K562 (cell line): ENCODE results near the gene MOK. TPM values are rescaled to one million over a fixed set of nuclear protein-coding genes. Genes with fewer than 3 reads are reported as not detected.

Experiments used
- ATAC-seq: fragments of 200-7000 bp; cut with Tn5 transposase; 3 replicates; pipeline ENCODE4 v1.9.1; 2020; ENCODE audit warnings: moderate library complexity
- BruUV-seq: library from RNA; stranded (reverse); fragments of 400-500 nt; replicated peaks from 2 replicates; lab custom pipeline; 2021; lab: Mats Ljungman, UMichigan
- CTCF ChIA-PET: fragments of 300-600 bp; formaldehyde crosslinking; extraction: SDS; loops from one replicate; lab custom pipeline; 2021; ENCODE audit warnings: low intra/inter-chr PET ratio; lab: Yijun Ruan, JAX
- POLR2A ChIA-PET: fragments of 300-600, 350-650 bp; sonication (Branson Sonifier 250); formaldehyde crosslinking; extraction: SDS; loops from one replicate; lab custom pipeline; 2021; ENCODE audit warnings: antibody characterized with exemption, inconsistent platforms; lab: Yijun Ruan, JAX
- DNase-seq, 4 experiments: peaks; one replicate each; pipeline versions ENCODE4 v3.0.0 to v3.0.0-alpha.2; 2011 to 2018; ENCODE audit warnings: low spot score in 3 of 4, mixed read lengths in 3 of 4; ENCODE audit errors: extremely low read depth in 1 of 4
- FAIRE-seq: peaks from 2 replicates; lab custom pipeline; 2011; peaks lifted over from hg19 to GRCh38; lab: Jason Lieb, UNC
- H2AFZ ChIP-seq: 2 replicates; pipeline ENCODE4 v1.6.0; 2011; ENCODE audit warnings: low read depth, low read length, control low read depth, inconsistent platforms
- H3K27ac ChIP-seq: fragments of 200-600 bp; 3 replicates; pipeline ENCODE4 v1.8.0; 2011; ENCODE audit warnings: low read depth, mild to moderate bottlenecking, control low read depth, inconsistent platforms, low read length, moderate library complexity, mixed read lengths; ENCODE audit errors: extremely low read depth
- H3K27me3 ChIP-seq, 2 experiments: fragments of 300-600 bp in 1 of 2; 2 replicates in 1 of 2; 3 replicates in 1 of 2; pipeline versions ENCODE4 v1.6.0 to v1.8.0; 2011; ENCODE audit warnings: inconsistent platforms in 2 of 2, low read length in 2 of 2, mild to moderate bottlenecking in 1 of 2, mixed read lengths in 1 of 2, moderate library complexity in 1 of 2; ENCODE audit not compliant: control insufficient read depth in 2 of 2, insufficient read depth in 2 of 2
- H3K36me3 ChIP-seq: fragments of 300-600 bp; 3 replicates; pipeline ENCODE4 v1.8.0; 2011; ENCODE audit warnings: mild to moderate bottlenecking, low read length, inconsistent platforms; ENCODE audit not compliant: control insufficient read depth, insufficient read depth
- H3K4me1 ChIP-seq, 2 experiments: fragments of 200-600 bp in 1 of 2; replicated peaks in 1 of 2; 2 replicates in 1 of 2; 3 replicates in 1 of 2; pipeline versions ENCODE4 v1.5.1 to v1.8.0; 2011; ENCODE audit warnings: inconsistent platforms in 2 of 2, low read length in 2 of 2, mild to moderate bottlenecking in 1 of 2, mixed read lengths in 1 of 2, moderate library complexity in 1 of 2; ENCODE audit not compliant: control insufficient read depth in 2 of 2, insufficient read depth in 2 of 2
- H3K4me2 ChIP-seq: 2 replicates; pipeline ENCODE4 v1.6.1; 2011; ENCODE audit warnings: low read length, control low read depth, inconsistent platforms, mixed read lengths; ENCODE audit not compliant: insufficient read depth
- H3K4me3 ChIP-seq: fragments of 200-600 bp; sonication (generic), shearing (Covaris generic); 2 replicates; pipeline ENCODE4 v1.5.1; 2016; ENCODE audit warnings: control low read depth, inconsistent platforms
- H3K79me2 ChIP-seq: fragments of 200-600 bp; 3 replicates; pipeline ENCODE4 v1.8.0; 2011; ENCODE audit warnings: low read length, inconsistent platforms; ENCODE audit not compliant: control insufficient read depth, insufficient read depth
- H3K9ac ChIP-seq, 2 experiments: 2 replicates each; pipeline versions ENCODE4 v1.6.0 to v1.6.1; 2011; ENCODE audit warnings: low read depth in 2 of 2, low read length in 2 of 2, control low read depth in 1 of 2, inconsistent platforms in 1 of 2, mild to moderate bottlenecking in 1 of 2, mixed read lengths in 1 of 2; ENCODE audit not compliant: insufficient read depth in 1 of 2
- H3K9me1 ChIP-seq: one replicate; pipeline ENCODE4 v1.6.0; 2011; ENCODE audit warnings: inconsistent platforms, mild to moderate bottlenecking, low read length, moderate library complexity; ENCODE audit not compliant: control insufficient read depth, insufficient read depth
- H3K9me3 ChIP-seq: replicated peaks from 2 replicates; pipeline ENCODE4 v1.5.1; 2011; ENCODE audit warnings: low read depth, low read length, inconsistent platforms; ENCODE audit not compliant: control insufficient read depth, insufficient read depth
- H4K20me1 ChIP-seq: replicated peaks from 2 replicates; pipeline ENCODE4 v1.6.1; 2011; ENCODE audit warnings: low read length, inconsistent platforms, mixed read lengths; ENCODE audit not compliant: control insufficient read depth, insufficient read depth
- NEUROD1 ChIP-seq: fragments of 150-350 bp; IDR thresholded peaks from 2 replicates; pipeline ENCODE4 v1.6.1; 2014; ENCODE audit warnings: borderline replicate concordance, low read length, low read depth; ENCODE audit not compliant: partially characterized antibody
- ZNF408 ChIP-seq: fragments of 250-450 bp; sonication (Bioruptor Pico); IDR thresholded peaks from 2 replicates; pipeline ENCODE4 v1.4.0; 2020; ENCODE audit warnings: low read depth, mild to moderate bottlenecking, moderate library complexity
- WGBS: fragments of 100-300 bp; shearing (Covaris generic); methylation state at CpG from one replicate; pipeline ENCODE4 v1.1.6; 2016; ENCODE audit warnings: low coverage, mixed read lengths; ENCODE audit not compliant: insufficient coverage; ENCODE audit errors: missing lambda C conversion rate; 5-methylcytosine and 5-hydroxymethylcytosine counted together
- in situ Hi-C: fragments of 300-500 bp; cut with MboI; formaldehyde crosslinking; loops from 4 replicates; pipeline ENCODE4 v1.15.0; 2018; ENCODE audit warnings: inconsistent platforms, mixed read lengths
- intact Hi-C: fragments of 100-400 bp; cut with micrococcal nuclease; formaldehyde crosslinking; loops from 2 replicates; pipeline ENCODE4 v1.14.2; 2022
- polyA plus RNA-seq, 8 experiments: library from polyadenylated mRNA; depleted of rRNA in 4 of 8; stranded (reverse) in 5 of 8; unstranded in 3 of 8; fragments of >200 nt; fragmentation: Nextera tagmentation in 2 of 8; fragmentation: Illumina TruSeq in 1 of 8; extraction: Ambion mirVana in 2 of 8; extraction: Trizol in 1 of 8; gene quantifications; 2 replicates each; pipeline versions ENCODE4 v1.2.1 to v1.2.3, GENCODE V29; 2011 to 2014; ENCODE audit warnings: inconsistent platforms in 1 of 8, missing spikeins in 1 of 8
- total RNA-seq, 7 experiments: library from RNA; depleted of rRNA in 6 of 7; stranded (reverse); fragments of >200 nt in 6 of 7; fragmentation: Illumina TruSeq in 2 of 7; extraction: Trizol in 2 of 7; gene quantifications; 2 replicates each; pipeline versions ENCODE4 v1.2.1 to v1.2.3, GENCODE V29; 2011 to 2021; ENCODE audit warnings: low replicate concordance in 1 of 7
- TF ChIP-seq, protein P1 (sequence below): sonication (generic); formaldehyde crosslinking; IDR thresholded peaks from 2 replicates; pipeline ENCODE4 v1.8.0; 2022; ENCODE audit warnings: mild to moderate bottlenecking, missing genetic modification reagents

The MOK gene
- total and polyA plus RNA-seq, 9 of the 15 experiments (the other 6 are each of a cell fraction or from before 2014, with no cell fraction given) = 1.3 to 8.4 (median 5.3) TPM

DNA sequence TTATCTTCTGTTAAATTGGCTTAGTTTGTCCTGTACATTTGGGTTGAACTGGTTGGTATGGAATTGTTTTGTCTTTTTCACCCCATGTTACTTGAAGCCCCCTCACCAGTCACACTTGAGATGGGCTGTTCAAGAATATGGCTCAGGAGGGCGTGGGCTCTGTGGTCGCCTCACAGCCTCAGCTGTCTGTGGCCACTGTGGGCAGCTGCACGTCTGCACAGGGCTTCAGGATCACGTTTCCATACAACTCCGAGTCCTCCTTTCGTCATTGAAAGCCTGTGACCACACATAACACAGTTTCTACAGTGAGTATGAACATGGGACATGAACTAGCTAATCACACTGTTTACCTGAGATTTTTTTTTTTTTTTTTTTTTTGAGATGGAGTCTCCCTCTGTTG lies 81.3 kb downstream of the MOK start:
- ChIA-PET POLR2A (interaction anchor here (0.5 to 1.2 kb wide), 3 partner anchors 14 to 695 kb away, joined by 3 read pairs; no protein-coding TSS in a partner anchor), CTCF (no interaction called here)
- intact Hi-C loops = no loop called here

DNA sequence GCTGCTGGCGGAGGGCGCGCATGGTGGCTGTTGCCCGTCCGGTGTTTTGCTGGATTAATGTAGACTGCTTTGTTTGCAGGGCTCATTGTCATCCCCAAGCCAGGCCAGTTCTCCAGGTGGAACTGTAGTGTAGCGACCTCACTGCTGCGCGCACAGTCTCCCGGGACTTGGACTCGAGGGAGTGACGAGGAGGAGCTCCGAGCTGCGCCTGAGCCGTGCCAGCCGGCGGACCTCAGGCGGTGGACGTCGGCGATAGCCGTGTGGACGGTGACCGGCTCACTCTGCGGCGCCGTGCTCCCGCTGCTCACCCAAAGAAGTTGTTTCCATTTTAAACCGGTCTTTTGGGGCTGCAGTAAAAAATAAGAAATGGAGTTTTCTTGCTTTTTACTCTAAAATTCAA lies 82.2 kb downstream of the MOK start:
- H3K36me3 ChIP-seq = 0 out of 3 replicates have a peak, but pooled peaks cover 4% of the 10 kb centered on the region
- H4K20me1 ChIP-seq = no peaks in the 10 kb centered on the region
- intact Hi-C loops = no loop called here
- ATAC-seq (no peak), DNase-seq (no peak), FAIRE-seq (no peak)
- no TSS peak for BruUV-seq
- peaks cover 0 to 6% of the 10 kb centered on the region in 2 experiments; a peak in 2 of 5 replicates for H3K4me1 ChIP-seq
- no peak overlapping the region for H3K4me3 ChIP-seq
- no peaks in the 10 kb centered on the region for H3K27me3 ChIP-seq
- H3K27ac ChIP-seq = no peak overlapping the region
- H2AFZ ChIP-seq = no peak overlapping the region
- H3K9ac ChIP-seq = no peak overlapping the region
- CTCF ChIA-PET = no interaction called here
- WGBS = 95% methylated on average over 18 of the region's 28 CpGs
- POLR2A ChIA-PET = no interaction called here
- in situ Hi-C loops = no loop called here
- no peaks in the 10 kb centered on the region for H3K79me2 ChIP-seq
- H3K9me3 ChIP-seq = no peaks in the 10 kb centered on the region
- H3K9me1 ChIP-seq = no peaks in the 10 kb centered on the region
- no peak overlapping the region for H3K4me2 ChIP-seq
- TF ChIP-seq NEUROD1 = no peak

More for the DNA sequence above, 81.3 kb downstream of the MOK start:
- Histone ChIP-seq H3K4me2 (no peak overlapping the region), H3K27ac (no peak overlapping the region), H3K9me3 (no peaks in the 10 kb centered on the region), H3K4me3 (no peak overlapping the region), H3K9ac (no peak overlapping the region; a peak in 1 of 4 replicates), H3K9me1 (no peaks in the 10 kb centered on the region), H3K4me1 (peaks cover 0 to 3% of the 10 kb centered on the region in 2 experiments; a peak in 2 of 5 replicates), H3K27me3 (no peaks in the 10 kb centered on the region), H3K36me3 (0 out of 3 replicates have a peak, but pooled peaks cover 4% of the 10 kb centered on the region), H2AFZ (no peak overlapping the region), H3K79me2 (no peaks in the 10 kb centered on the region), H4K20me1 (no peaks in the 10 kb centered on the region)
- FAIRE-seq (no peak), DNase-seq (no peak), ATAC-seq (no peak)
- TF ChIP-seq ZNF408 (CRISPR knock-in tag) = no peak
- TF ChIP-seq, protein P1, sequence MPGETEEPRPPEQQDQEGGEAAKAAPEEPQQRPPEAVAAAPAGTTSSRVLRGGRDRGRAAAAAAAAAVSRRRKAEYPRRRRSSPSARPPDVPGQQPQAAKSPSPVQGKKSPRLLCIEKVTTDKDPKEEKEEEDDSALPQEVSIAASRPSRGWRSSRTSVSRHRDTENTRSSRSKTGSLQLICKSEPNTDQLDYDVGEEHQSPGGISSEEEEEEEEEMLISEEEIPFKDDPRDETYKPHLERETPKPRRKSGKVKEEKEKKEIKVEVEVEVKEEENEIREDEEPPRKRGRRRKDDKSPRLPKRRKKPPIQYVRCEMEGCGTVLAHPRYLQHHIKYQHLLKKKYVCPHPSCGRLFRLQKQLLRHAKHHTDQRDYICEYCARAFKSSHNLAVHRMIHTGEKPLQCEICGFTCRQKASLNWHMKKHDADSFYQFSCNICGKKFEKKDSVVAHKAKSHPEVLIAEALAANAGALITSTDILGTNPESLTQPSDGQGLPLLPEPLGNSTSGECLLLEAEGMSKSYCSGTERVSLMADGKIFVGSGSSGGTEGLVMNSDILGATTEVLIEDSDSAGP (CRISPR knock-in tag) = no peak
- WGBS = 96% methylated on average over 3 of the region's 6 CpGs
- in situ Hi-C loops = no loop called here
- no TSS peak for BruUV-seq
